ENCODE results near the gene ADD3.

ADD3 gene

GRCh38 chr10:110184398-110184797, 176.6 kb downstream of the ADD3 start:
- H3K27me3 ChIP-seq (ENCODE audit: insufficient read depth, poor library complexity, severe bottlenecking): no peaks in the 10 kb centered on the region
- peaks cover 10% of the 10 kb centered on the region for H3K4me1 ChIP-seq (ENCODE audit: insufficient read depth, poor library complexity, severe bottlenecking)
- H3K9me3 ChIP-seq (ENCODE audit: severe bottlenecking): no peaks in the 10 kb centered on the region
- DNase-seq (ENCODE audit: low spot score) (no peak), ATAC-seq (ENCODE audit: low read depth) (no peak)
- H3K36me3 ChIP-seq (ENCODE audit: low read depth): no peaks in the 10 kb centered on the region
- TF ChIP-seq, protein P1, sequence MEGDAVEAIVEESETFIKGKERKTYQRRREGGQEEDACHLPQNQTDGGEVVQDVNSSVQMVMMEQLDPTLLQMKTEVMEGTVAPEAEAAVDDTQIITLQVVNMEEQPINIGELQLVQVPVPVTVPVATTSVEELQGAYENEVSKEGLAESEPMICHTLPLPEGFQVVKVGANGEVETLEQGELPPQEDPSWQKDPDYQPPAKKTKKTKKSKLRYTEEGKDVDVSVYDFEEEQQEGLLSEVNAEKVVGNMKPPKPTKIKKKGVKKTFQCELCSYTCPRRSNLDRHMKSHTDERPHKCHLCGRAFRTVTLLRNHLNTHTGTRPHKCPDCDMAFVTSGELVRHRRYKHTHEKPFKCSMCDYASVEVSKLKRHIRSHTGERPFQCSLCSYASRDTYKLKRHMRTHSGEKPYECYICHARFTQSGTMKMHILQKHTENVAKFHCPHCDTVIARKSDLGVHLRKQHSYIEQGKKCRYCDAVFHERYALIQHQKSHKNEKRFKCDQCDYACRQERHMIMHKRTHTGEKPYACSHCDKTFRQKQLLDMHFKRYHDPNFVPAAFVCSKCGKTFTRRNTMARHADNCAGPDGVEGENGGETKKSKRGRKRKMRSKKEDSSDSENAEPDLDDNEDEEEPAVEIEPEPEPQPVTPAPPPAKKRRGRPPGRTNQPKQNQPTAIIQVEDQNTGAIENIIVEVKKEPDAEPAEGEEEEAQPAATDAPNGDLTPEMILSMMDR (IDR thresholded peaks at IDR 0.05; ENCODE audit: poor library complexity, severe bottlenecking): no peak
- H3K27ac ChIP-seq (ENCODE audit: poor library complexity, severe bottlenecking): no peak overlapping the region
- no peak overlapping the region for H3K4me3 ChIP-seq (ENCODE audit: severe bottlenecking)

All from RWPE2 (cell line).